ENCODE data around the gene TNFRSF11A.

DNA sequence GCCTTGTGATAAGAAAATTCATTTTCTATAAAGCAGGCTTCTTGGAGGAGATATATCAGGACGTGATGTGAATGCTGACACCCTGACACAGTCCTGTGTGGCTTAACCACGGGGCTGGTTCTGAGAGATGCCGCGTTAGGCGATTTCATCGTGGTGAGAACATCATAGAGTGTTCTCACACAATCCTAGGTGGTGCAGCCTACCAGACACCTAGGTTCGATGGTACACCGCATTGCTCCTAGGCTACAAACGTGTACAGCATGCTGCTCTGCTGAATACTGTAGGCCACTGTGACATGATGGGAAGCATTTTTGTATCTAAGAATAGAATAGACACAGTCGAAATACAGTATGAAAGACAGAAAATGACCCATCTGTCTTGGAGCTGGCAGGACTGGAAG is 82.5 kb downstream of the TNFRSF11A start:
- TF ChIP-seq, protein P1, sequence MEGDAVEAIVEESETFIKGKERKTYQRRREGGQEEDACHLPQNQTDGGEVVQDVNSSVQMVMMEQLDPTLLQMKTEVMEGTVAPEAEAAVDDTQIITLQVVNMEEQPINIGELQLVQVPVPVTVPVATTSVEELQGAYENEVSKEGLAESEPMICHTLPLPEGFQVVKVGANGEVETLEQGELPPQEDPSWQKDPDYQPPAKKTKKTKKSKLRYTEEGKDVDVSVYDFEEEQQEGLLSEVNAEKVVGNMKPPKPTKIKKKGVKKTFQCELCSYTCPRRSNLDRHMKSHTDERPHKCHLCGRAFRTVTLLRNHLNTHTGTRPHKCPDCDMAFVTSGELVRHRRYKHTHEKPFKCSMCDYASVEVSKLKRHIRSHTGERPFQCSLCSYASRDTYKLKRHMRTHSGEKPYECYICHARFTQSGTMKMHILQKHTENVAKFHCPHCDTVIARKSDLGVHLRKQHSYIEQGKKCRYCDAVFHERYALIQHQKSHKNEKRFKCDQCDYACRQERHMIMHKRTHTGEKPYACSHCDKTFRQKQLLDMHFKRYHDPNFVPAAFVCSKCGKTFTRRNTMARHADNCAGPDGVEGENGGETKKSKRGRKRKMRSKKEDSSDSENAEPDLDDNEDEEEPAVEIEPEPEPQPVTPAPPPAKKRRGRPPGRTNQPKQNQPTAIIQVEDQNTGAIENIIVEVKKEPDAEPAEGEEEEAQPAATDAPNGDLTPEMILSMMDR (IDR thresholded peaks at IDR 0.05 in 4 of 5, conservative IDR thresholded peaks at IDR 0.05 in 1 of 5), result no peak
- no peak for TF ChIP-seq POLR2A (IDR thresholded peaks at IDR 0.05)

Data from gastrocnemius medialis (tissue), 4 donors.